ENCODE measurements around the gene AACS. TPM values are rescaled to one million over a fixed set of nuclear protein-coding genes. Genes with fewer than 3 reads are reported as not detected.

The AACS gene
- total RNA-seq, 2 experiments from 2014 or later: 10.2 to 24.6 TPM

DNA sequence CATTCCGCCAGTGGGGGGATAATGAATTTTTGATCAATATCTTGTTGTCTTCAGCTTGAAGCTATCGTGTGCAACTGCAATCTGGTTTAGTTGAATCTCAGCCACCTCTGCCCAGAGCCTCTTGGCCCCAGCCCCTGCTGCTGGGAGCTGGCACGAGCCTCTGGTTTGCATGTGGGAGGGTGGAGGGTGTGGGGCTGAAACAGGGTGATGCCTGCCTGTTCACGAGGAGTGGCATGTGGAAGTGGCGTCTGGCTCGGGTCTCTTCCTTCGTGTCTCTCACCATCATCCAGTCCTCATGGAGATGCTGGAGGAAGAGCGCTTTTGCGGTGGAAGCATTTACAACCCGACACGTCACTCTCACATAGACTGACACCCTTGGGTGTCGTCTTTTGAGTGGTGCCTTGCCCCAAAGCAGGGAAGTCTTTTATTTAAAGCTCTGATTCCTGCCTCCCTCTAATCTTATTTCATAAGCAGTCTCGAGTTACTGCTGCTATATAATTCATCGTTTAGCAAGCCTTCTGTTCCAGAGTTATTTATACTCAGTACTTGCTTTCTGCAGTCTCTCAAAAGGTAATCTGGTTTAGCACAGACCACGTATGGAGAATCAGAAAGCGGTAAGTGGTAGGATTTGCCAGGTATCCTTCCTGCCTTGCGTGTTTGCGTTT is 64.5 kb downstream of the AACS start:
- no peak overlapping the region for H3K27ac ChIP-seq (ENCODE audit: low read depth, low read length, poor library complexity, severe bottlenecking)
- peaks cover 3% of the 10 kb centered on the region for H3K4me1 ChIP-seq (ENCODE audit: insufficient read depth, low read length, poor library complexity, severe bottlenecking)
- no peaks in the 10 kb centered on the region for H3K79me2 ChIP-seq (ENCODE audit: insufficient read depth, low read depth, low read length)
- H3K4me3 ChIP-seq (ENCODE audit: low read depth, low read length, poor library complexity, severe bottlenecking): no peak overlapping the region
- no peak overlapping the region for H2AFZ ChIP-seq (ENCODE audit: low read length)
- BruUV-seq (replicated peaks): no TSS peak
- no peak for DNase-seq (ENCODE audit: low spot score)
- H4K20me1 ChIP-seq (ENCODE audit: insufficient read depth, low read length): no peaks in the 10 kb centered on the region
- intact Hi-C loops (cut with micrococcal nuclease; ENCODE audit: unreplicated experiment): no loop called here
- peaks cover 3% of the 10 kb centered on the region; the same call in 1 of the 2 replicates for H3K36me3 ChIP-seq (ENCODE audit: insufficient read depth, low read length)
- no peak for TF ChIP-seq EZH2phosphoT487 (IDR thresholded peaks at IDR 0.05; ENCODE audit: borderline replicate concordance, low read depth, low read length)
- TF ChIP-seq, protein P1, sequence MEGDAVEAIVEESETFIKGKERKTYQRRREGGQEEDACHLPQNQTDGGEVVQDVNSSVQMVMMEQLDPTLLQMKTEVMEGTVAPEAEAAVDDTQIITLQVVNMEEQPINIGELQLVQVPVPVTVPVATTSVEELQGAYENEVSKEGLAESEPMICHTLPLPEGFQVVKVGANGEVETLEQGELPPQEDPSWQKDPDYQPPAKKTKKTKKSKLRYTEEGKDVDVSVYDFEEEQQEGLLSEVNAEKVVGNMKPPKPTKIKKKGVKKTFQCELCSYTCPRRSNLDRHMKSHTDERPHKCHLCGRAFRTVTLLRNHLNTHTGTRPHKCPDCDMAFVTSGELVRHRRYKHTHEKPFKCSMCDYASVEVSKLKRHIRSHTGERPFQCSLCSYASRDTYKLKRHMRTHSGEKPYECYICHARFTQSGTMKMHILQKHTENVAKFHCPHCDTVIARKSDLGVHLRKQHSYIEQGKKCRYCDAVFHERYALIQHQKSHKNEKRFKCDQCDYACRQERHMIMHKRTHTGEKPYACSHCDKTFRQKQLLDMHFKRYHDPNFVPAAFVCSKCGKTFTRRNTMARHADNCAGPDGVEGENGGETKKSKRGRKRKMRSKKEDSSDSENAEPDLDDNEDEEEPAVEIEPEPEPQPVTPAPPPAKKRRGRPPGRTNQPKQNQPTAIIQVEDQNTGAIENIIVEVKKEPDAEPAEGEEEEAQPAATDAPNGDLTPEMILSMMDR (conservative IDR thresholded peaks at IDR 0.05; ENCODE audit: low read length): no peak
- ChIA-PET CTCF (ENCODE audit: unreplicated experiment) (no interaction called here), POLR2A (interaction anchor here (0.9 to 1.0 kb wide), 2 partner anchors 12 to 295 kb away, joined by 3 read pairs; no protein-coding TSS in a partner anchor)
- no peaks in the 10 kb centered on the region for H3K9me3 ChIP-seq (ENCODE audit: low read length)
- H3K4me2 ChIP-seq (ENCODE audit: low read length): no peak overlapping the region
- no peaks in the 10 kb centered on the region for H3K9me2 ChIP-seq (ENCODE audit: insufficient read depth, low read length)

GRCh38 chr12:125131958-125132357 is 66.7 kb downstream of the AACS start:
- intact Hi-C loops (cut with micrococcal nuclease; ENCODE audit: unreplicated experiment): no loop called here
- no peak overlapping the region for H3K4me2 ChIP-seq (ENCODE audit: low read length)
- no peaks in the 10 kb centered on the region for H3K4me1 ChIP-seq (ENCODE audit: insufficient read depth, low read length, poor library complexity, severe bottlenecking)
- no TSS peak for BruUV-seq (replicated peaks)
- no peak overlapping the region for H3K27ac ChIP-seq (ENCODE audit: low read depth, low read length, poor library complexity, severe bottlenecking)
- H3K36me3 ChIP-seq (ENCODE audit: insufficient read depth, low read length): no peaks in the 10 kb centered on the region
- DNase-seq (ENCODE audit: low spot score): no peak
- H3K9me2 ChIP-seq (ENCODE audit: insufficient read depth, low read length): no peaks in the 10 kb centered on the region
- H3K9me3 ChIP-seq (ENCODE audit: low read length): no peaks in the 10 kb centered on the region
- H3K79me2 ChIP-seq (ENCODE audit: insufficient read depth, low read depth, low read length): no peaks in the 10 kb centered on the region
- TF ChIP-seq, protein P1 (conservative IDR thresholded peaks at IDR 0.05; ENCODE audit: low read length): no peak
- no peak for TF ChIP-seq EZH2phosphoT487 (IDR thresholded peaks at IDR 0.05; ENCODE audit: borderline replicate concordance, low read depth, low read length)
- H4K20me1 ChIP-seq (ENCODE audit: insufficient read depth, low read length): no peaks in the 10 kb centered on the region
- ChIA-PET POLR2A (interaction anchor here (0.6 kb wide), 1 partner anchor 84 kb away, joined by 4 read pairs; no protein-coding TSS in a partner anchor), CTCF (ENCODE audit: unreplicated experiment) (no interaction called here)
- H2AFZ ChIP-seq (ENCODE audit: low read length): no peak overlapping the region
- no peak overlapping the region for H3K4me3 ChIP-seq (ENCODE audit: low read depth, low read length, poor library complexity, severe bottlenecking)

GRCh38 chr12:125132698-125133400 is 67.6 kb downstream of the AACS start:
- Histone ChIP-seq H3K79me2 (ENCODE audit: insufficient read depth, low read depth, low read length) (no peaks in the 10 kb centered on the region), H3K4me3 (ENCODE audit: low read depth, low read length, poor library complexity, severe bottlenecking) (no peak overlapping the region), H3K4me2 (ENCODE audit: low read length) (no peak overlapping the region), H3K27ac (ENCODE audit: low read depth, low read length, poor library complexity, severe bottlenecking) (no peak overlapping the region), H3K4me1 (ENCODE audit: insufficient read depth, low read length, poor library complexity, severe bottlenecking) (no peaks in the 10 kb centered on the region), H3K9me3 (ENCODE audit: low read length) (no peaks in the 10 kb centered on the region), H3K36me3 (ENCODE audit: insufficient read depth, low read length) (no peaks in the 10 kb centered on the region), H3K9me2 (ENCODE audit: insufficient read depth, low read length) (no peaks in the 10 kb centered on the region), H4K20me1 (ENCODE audit: insufficient read depth, low read length) (no peaks in the 10 kb centered on the region), H2AFZ (ENCODE audit: low read length) (no peak overlapping the region)
- ChIA-PET CTCF (ENCODE audit: unreplicated experiment) (no interaction called here), POLR2A (interaction anchor here (0.6 to 1.5 kb wide), 4 partner anchors 9 to 1996 kb away, joined by 3 to 5 read pairs (median 4); no protein-coding TSS in a partner anchor)
- no TSS peak for BruUV-seq (replicated peaks)
- TF ChIP-seq, protein P1 (conservative IDR thresholded peaks at IDR 0.05; ENCODE audit: low read length): no peak
- no peak for DNase-seq (ENCODE audit: low spot score)
- intact Hi-C loops (cut with micrococcal nuclease; ENCODE audit: unreplicated experiment): no loop called here
